GM12874 (cell line): ENCODE data around the gene MAGED4.

Experiments
- TF ChIP-seq, protein P1 (sequence below): IDR thresholded peaks from 2 replicates; pipeline ENCODE4 v1.5.1; 2011; ENCODE audit warnings: low read depth, mild to moderate bottlenecking, control low read depth, low read length, moderate library complexity; ENCODE audit not compliant: insufficient read depth

Gene MAGED4

DNA sequence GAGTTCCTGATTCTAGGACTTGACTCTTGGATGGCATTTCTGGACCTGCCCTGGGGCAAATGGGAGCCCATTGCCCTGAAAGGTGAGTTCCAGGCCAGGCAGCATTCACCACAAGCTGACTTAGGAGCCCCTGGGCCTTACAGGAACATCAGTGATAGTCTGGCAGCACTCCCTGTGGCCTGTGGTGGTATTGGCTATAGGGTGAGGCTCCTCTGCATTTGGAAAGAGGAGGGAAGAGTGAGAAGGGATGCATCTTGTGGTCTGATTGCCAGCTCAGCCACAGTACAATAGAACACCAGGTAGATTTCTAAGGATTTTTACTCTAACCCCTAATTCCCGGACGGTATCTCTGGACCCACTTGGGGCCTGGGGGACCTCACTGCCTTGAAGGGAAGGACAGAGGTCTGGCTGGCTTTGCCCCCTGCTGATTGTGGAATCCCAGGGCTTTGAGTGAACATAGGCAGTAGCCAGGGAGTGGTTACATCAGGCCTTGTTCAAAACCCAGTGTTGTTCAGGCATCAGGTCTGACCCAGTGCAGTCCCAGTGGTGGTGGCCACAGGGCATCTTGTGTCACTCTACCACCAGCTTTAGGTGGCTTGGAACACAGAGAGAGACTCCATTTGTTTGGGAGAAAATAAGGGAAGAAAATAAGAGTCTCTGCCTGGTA, 32.9 kb downstream of the MAGED4 start:
- TF ChIP-seq, protein P1, sequence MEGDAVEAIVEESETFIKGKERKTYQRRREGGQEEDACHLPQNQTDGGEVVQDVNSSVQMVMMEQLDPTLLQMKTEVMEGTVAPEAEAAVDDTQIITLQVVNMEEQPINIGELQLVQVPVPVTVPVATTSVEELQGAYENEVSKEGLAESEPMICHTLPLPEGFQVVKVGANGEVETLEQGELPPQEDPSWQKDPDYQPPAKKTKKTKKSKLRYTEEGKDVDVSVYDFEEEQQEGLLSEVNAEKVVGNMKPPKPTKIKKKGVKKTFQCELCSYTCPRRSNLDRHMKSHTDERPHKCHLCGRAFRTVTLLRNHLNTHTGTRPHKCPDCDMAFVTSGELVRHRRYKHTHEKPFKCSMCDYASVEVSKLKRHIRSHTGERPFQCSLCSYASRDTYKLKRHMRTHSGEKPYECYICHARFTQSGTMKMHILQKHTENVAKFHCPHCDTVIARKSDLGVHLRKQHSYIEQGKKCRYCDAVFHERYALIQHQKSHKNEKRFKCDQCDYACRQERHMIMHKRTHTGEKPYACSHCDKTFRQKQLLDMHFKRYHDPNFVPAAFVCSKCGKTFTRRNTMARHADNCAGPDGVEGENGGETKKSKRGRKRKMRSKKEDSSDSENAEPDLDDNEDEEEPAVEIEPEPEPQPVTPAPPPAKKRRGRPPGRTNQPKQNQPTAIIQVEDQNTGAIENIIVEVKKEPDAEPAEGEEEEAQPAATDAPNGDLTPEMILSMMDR, result no peak

DNA sequence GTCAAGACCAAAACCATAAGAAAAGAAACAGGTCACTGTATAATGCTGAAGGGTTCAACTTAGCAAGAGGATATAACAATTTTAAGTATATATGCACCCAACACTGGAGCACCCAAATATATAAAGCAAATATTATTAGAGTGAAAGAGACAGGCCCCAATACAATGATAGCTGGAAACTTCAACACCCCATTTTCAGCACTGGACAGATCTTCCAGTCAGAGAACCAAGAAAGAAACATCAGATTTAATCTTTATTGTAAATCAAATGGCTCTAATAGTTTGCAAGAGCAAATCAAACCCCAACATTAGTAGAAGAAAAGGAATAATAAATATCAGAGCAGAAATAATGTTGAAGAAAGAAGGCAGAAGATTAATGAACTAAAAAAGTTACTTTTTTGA, 36.2 kb downstream of the MAGED4 start:
- TF ChIP-seq, protein P1, result no peak
